Activated CD4-positive, alpha-beta T cell treated with anti-CD3 and anti-CD28 coated beads, Interleukin-2, amount 10 ng/mL, durations not matched to agents 7 days and 5 days (primary cell): Measurements from ENCODE around the gene DGKI. TPM values are rescaled to one million over a fixed set of nuclear protein-coding genes. Genes with fewer than 3 reads are reported as not detected.

Source experiments
- CTCF ChIA-PET: fragments of 350-600 bp; sonication (Branson Sonifier 250); formaldehyde crosslinking; loops from one replicate; lab custom pipeline; 2021; ENCODE audit warnings: antibody characterized with exemption; lab: Charles Lee
- POLR2A ChIA-PET: fragments of 350-600 bp; sonication (Branson Sonifier 250); formaldehyde crosslinking; loops from one replicate; lab custom pipeline; 2021; ENCODE audit warnings: antibody characterized with exemption; lab: Charles Lee
- DNase-seq: peaks from one replicate; pipeline ENCODE4 v3.0.0-alpha.2; 2020
- H3K27ac Mint-ChIP-seq: one replicate; pipeline ENCODE4 v1.8.0; 2021; ENCODE audit warnings: mild to moderate bottlenecking, moderate library complexity, mixed read lengths
- H3K27me3 Mint-ChIP-seq: one replicate; pipeline ENCODE4 v1.8.0; 2021; ENCODE audit warnings: mixed read lengths
- H3K36me3 Mint-ChIP-seq: one replicate; pipeline ENCODE4 v1.8.0; 2021; ENCODE audit warnings: low read depth, mixed read lengths
- H3K4me1 Mint-ChIP-seq: one replicate; pipeline ENCODE4 v1.8.0; 2021; ENCODE audit warnings: mixed read lengths
- H3K4me3 Mint-ChIP-seq: one replicate; pipeline ENCODE4 v1.8.0; 2021; ENCODE audit warnings: mild to moderate bottlenecking, moderate library complexity, mixed read lengths
- H3K9me3 Mint-ChIP-seq: one replicate; pipeline ENCODE4 v1.8.0; 2021; ENCODE audit warnings: mixed read lengths
- total RNA-seq, 2 experiments: library from RNA; stranded (reverse); gene quantifications; one replicate each; pipeline ENCODE4 v1.2.3, GENCODE V29; 2021

The DGKI gene
- total RNA-seq, 2 experiments from 2014 or later: 0.06 to 0.25 TPM

DNA sequence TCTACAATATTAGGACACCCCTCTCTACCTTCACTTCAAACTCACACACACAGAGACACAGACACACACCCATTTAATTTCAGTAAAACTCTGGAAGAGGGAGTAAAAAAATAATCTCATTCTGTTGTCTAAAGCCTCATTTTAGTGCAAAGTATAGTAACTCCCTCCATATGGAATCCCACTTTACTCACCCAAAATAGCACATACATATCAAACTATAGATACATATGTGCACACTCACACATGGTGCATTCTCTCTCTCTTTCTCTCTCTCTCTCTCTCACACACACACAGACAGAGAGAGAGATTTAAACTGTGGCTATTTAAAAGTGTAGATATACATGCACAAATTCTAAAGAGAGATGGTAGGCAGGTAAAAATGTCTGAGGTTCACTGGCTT lies 323.6 kb downstream of the DGKI start:
- ChIA-PET CTCF (no interaction called here), POLR2A (no interaction called here)
- H3K27me3 Mint-ChIP-seq: no peaks in the 10 kb centered on the region
- H3K9me3 Mint-ChIP-seq: no peaks in the 10 kb centered on the region
- H3K4me1 Mint-ChIP-seq: no peaks in the 10 kb centered on the region
- H3K4me3 Mint-ChIP-seq: no peak overlapping the region
- H3K36me3 Mint-ChIP-seq: no peaks in the 10 kb centered on the region
- no peak overlapping the region for H3K27ac Mint-ChIP-seq
- no peak for DNase-seq

- DNase-seq: no peak
- H3K27me3 Mint-ChIP-seq: no peaks in the 10 kb centered on the region
- CTCF ChIA-PET: no interaction called here
- H3K4me1 Mint-ChIP-seq: no peaks in the 10 kb centered on the region
- H3K9me3 Mint-ChIP-seq: no peaks in the 10 kb centered on the region
- H3K4me3 Mint-ChIP-seq: no peak overlapping the region
- POLR2A ChIA-PET: no interaction called here
- H3K27ac Mint-ChIP-seq: no peak overlapping the region
- no peaks in the 10 kb centered on the region for H3K36me3 Mint-ChIP-seq
Observed at GRCh38 chr7:137521451-137521850, 325.3 kb downstream of the DGKI start.

GRCh38 chr7:137519947-137520346 lies 326.8 kb downstream of the DGKI start:
- Mint-ChIP-seq H3K4me3 (no peak overlapping the region), H3K36me3 (no peaks in the 10 kb centered on the region), H3K27ac (no peak overlapping the region), H3K27me3 (no peaks in the 10 kb centered on the region), H3K4me1 (no peaks in the 10 kb centered on the region), H3K9me3 (no peaks in the 10 kb centered on the region)
- no peak for DNase-seq
- CTCF ChIA-PET: no interaction called here
- POLR2A ChIA-PET: no interaction called here

- H3K9me3 Mint-ChIP-seq: no peaks in the 10 kb centered on the region
- no peak for DNase-seq
- no peaks in the 10 kb centered on the region for H3K4me1 Mint-ChIP-seq
- POLR2A ChIA-PET: no interaction called here
- no peak overlapping the region for H3K4me3 Mint-ChIP-seq
- H3K36me3 Mint-ChIP-seq: no peaks in the 10 kb centered on the region
- no peak overlapping the region for H3K27ac Mint-ChIP-seq
- CTCF ChIA-PET: no interaction called here
- no peaks in the 10 kb centered on the region for H3K27me3 Mint-ChIP-seq
Observed at GRCh38 chr7:137519181-137519691, 327.5 kb downstream of the DGKI start.

- CTCF ChIA-PET: no interaction called here
Observed at GRCh38 chr7:137513091-137513490, 333.7 kb downstream of the DGKI start.

GRCh38 chr7:137507096-137507495 lies 339.7 kb downstream of the DGKI start:
- ChIA-PET POLR2A (no interaction called here), CTCF (no interaction called here)
- no peaks in the 10 kb centered on the region for H3K4me1 Mint-ChIP-seq
- DNase-seq: no peak
- no peaks in the 10 kb centered on the region for H3K36me3 Mint-ChIP-seq
- H3K9me3 Mint-ChIP-seq: no peaks in the 10 kb centered on the region
- no peaks in the 10 kb centered on the region for H3K27me3 Mint-ChIP-seq
- no peak overlapping the region for H3K27ac Mint-ChIP-seq
- no peak overlapping the region for H3K4me3 Mint-ChIP-seq

More at GRCh38 chr7:137513091-137513490, 333.7 kb downstream of the DGKI start:
- Mint-ChIP-seq H3K4me1 (no peaks in the 10 kb centered on the region), H3K27ac (no peak overlapping the region), H3K9me3 (no peaks in the 10 kb centered on the region), H3K27me3 (no peaks in the 10 kb centered on the region), H3K36me3 (no peaks in the 10 kb centered on the region), H3K4me3 (no peak overlapping the region)
- DNase-seq: no peak
- POLR2A ChIA-PET: no interaction called here

GRCh38 chr7:137506031-137506430 lies 340.7 kb downstream of the DGKI start:
- POLR2A ChIA-PET: no interaction called here
- DNase-seq: no peak
- Mint-ChIP-seq H3K36me3 (no peaks in the 10 kb centered on the region), H3K27ac (no peak overlapping the region), H3K9me3 (no peaks in the 10 kb centered on the region), H3K4me1 (no peaks in the 10 kb centered on the region), H3K4me3 (no peak overlapping the region), H3K27me3 (no peaks in the 10 kb centered on the region)
- CTCF ChIA-PET: no interaction called here

- Mint-ChIP-seq H3K4me3 (no peak overlapping the region), H3K4me1 (no peaks in the 10 kb centered on the region), H3K36me3 (no peaks in the 10 kb centered on the region), H3K27ac (no peak overlapping the region), H3K27me3 (no peaks in the 10 kb centered on the region), H3K9me3 (no peaks in the 10 kb centered on the region)
- ChIA-PET CTCF (no interaction called here), POLR2A (no interaction called here)
- no peak for DNase-seq
Observed at GRCh38 chr7:137501562-137501961, 345.2 kb downstream of the DGKI start.

GRCh38 chr7:137492889-137493288 lies 353.9 kb downstream of the DGKI start:
- CTCF ChIA-PET: no interaction called here
- Mint-ChIP-seq H3K4me3 (no peak overlapping the region), H3K27me3 (no peaks in the 10 kb centered on the region), H3K4me1 (no peaks in the 10 kb centered on the region), H3K9me3 (peaks cover 3% of the 10 kb centered on the region), H3K27ac (no peak overlapping the region), H3K36me3 (no peaks in the 10 kb centered on the region)
- no peak for DNase-seq
- POLR2A ChIA-PET: no interaction called here

- ChIA-PET CTCF (no interaction called here), POLR2A (no interaction called here)
- no peak for DNase-seq
- Mint-ChIP-seq H3K9me3 (peaks cover 2% of the 10 kb centered on the region), H3K4me3 (no peak overlapping the region), H3K36me3 (no peaks in the 10 kb centered on the region), H3K27ac (no peak overlapping the region), H3K4me1 (no peaks in the 10 kb centered on the region), H3K27me3 (no peaks in the 10 kb centered on the region)
Observed at GRCh38 chr7:137489880-137490279, 356.9 kb downstream of the DGKI start.

DNA sequence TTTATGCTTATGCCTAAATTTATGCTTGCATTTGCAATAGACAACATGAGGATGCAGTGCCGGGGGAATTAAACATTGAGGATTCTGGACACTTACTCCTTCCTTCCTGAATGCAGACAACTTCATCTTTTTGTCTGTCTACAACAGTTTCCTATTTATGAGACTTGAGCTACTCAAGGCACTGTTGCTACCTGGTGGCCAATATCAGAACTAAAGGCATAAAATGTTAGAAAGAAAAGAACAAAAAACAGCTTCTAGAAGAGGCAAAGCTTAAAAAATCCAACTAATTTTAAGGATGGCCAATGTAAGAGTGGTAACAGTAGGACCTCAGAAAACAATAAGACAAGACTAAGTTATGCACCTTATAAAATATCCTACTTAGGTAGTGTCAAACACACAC lies 358.7 kb downstream of the DGKI start:
- no peak overlapping the region for H3K27ac Mint-ChIP-seq
- no peaks in the 10 kb centered on the region for H3K27me3 Mint-ChIP-seq
- no peak overlapping the region for H3K4me3 Mint-ChIP-seq
- CTCF ChIA-PET: no interaction called here
- H3K36me3 Mint-ChIP-seq: no peaks in the 10 kb centered on the region
- no peaks in the 10 kb centered on the region for H3K4me1 Mint-ChIP-seq
- no peaks in the 10 kb centered on the region for H3K9me3 Mint-ChIP-seq
- POLR2A ChIA-PET: no interaction called here
- DNase-seq: no peak

DNA sequence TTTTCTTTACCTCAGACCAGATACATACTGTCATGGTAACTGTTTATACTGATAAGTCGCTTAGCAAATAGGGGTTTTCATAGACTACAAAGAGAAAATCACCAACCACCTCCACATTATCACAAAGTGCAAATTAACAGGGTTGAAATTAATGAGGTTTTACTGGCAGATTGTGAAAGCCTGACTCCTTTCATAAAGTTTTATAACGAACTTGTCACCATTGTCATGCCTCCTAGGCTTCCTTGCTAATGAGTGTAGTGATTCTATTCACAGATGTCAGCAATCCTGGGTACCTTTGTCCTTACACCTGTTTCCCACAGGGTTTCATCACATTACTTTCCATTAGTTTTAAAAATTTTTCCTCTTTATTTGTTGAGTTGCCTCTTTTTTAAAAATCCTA lies 361.0 kb downstream of the DGKI start:
- H3K4me1 Mint-ChIP-seq: no peaks in the 10 kb centered on the region
- H3K27ac Mint-ChIP-seq: no peak overlapping the region
- no peak for DNase-seq
- ChIA-PET CTCF (interaction anchor here (0.6 kb wide), 2 partner anchors 18 to 143 kb away, joined by 3 to 4 read pairs; no protein-coding TSS in a partner anchor), POLR2A (no interaction called here)
- no peaks in the 10 kb centered on the region for H3K27me3 Mint-ChIP-seq
- no peak overlapping the region for H3K4me3 Mint-ChIP-seq
- no peaks in the 10 kb centered on the region for H3K36me3 Mint-ChIP-seq
- H3K9me3 Mint-ChIP-seq: no peaks in the 10 kb centered on the region

- Mint-ChIP-seq H3K36me3 (no peaks in the 10 kb centered on the region), H3K9me3 (no peaks in the 10 kb centered on the region), H3K27me3 (no peaks in the 10 kb centered on the region), H3K27ac (no peak overlapping the region), H3K4me3 (no peak overlapping the region), H3K4me1 (no peaks in the 10 kb centered on the region)
- ChIA-PET POLR2A (no interaction called here), CTCF (no interaction called here)
- no peak for DNase-seq
Observed at GRCh38 chr7:137484326-137484725, 362.4 kb downstream of the DGKI start.

GRCh38 chr7:137482466-137482865 lies 364.3 kb downstream of the DGKI start:
- Mint-ChIP-seq H3K36me3 (no peaks in the 10 kb centered on the region), H3K27ac (no peak overlapping the region), H3K27me3 (no peaks in the 10 kb centered on the region), H3K4me3 (no peak overlapping the region), H3K4me1 (no peaks in the 10 kb centered on the region), H3K9me3 (no peaks in the 10 kb centered on the region)
- ChIA-PET CTCF (no interaction called here), POLR2A (no interaction called here)
- no peak for DNase-seq
